Ascending aorta (tissue), 2 donors: ENCODE data around the gene STON1. TPM values are rescaled to one million over a fixed set of nuclear protein-coding genes. Genes with fewer than 3 reads are reported as not detected.

ENCODE experiments used
- DNase-seq, 2 donors: peaks; one replicate each; pipeline ENCODE4 v3.0.0-alpha.2; 2019; ENCODE audit warnings: low spot score in 2 of 2
- H3K27ac ChIP-seq, 2 donors: fragments of 200-600 bp; sonication (generic); one replicate each; pipeline ENCODE4 v1.5.1; 2016 to 2017; ENCODE audit warnings: mild to moderate bottlenecking in 1 of 2
- H3K27me3 ChIP-seq: fragments of 200-600 bp; sonication (generic); one replicate; pipeline ENCODE4 v1.5.1; 2017
- H3K36me3 ChIP-seq, 2 donors: fragments of 200-600 bp; sonication (generic); one replicate each; pipeline ENCODE4 v1.5.1; 2016
- H3K4me1 ChIP-seq, 2 donors: fragments of 200-600 bp; sonication (generic); one replicate each; pipeline ENCODE4 v1.5.1; 2016 to 2017; ENCODE audit warnings: mild to moderate bottlenecking in 1 of 2
- H3K4me3 ChIP-seq, 2 donors: fragments of 200-600 bp; sonication (generic); one replicate each; pipeline ENCODE4 v1.5.1; 2016 to 2017; ENCODE audit warnings: mild to moderate bottlenecking in 1 of 2
- H3K9me3 ChIP-seq, 2 donors: fragments of 200-600 bp; sonication (generic); one replicate each; pipeline ENCODE4 v1.5.1; 2016
- CTCF ChIP-seq, 3 experiments: fragments of 200-600 bp in 2 of 3; fragments of 450-650 bp in 1 of 3; sonication (generic) in 2 of 3; IDR thresholded peaks; one replicate each; pipeline ENCODE4 v1.5.1; 2016 to 2019; ENCODE audit warnings: antibody characterized with exemption in 3 of 3, mild to moderate bottlenecking in 1 of 3, moderate library complexity in 1 of 3
- intact Hi-C: fragments of 100-400 bp; cut with DNase I; formaldehyde crosslinking; loops from one replicate; pipeline ENCODE4 v1.15.1; 2023
- total RNA-seq: library from RNA; depleted of rRNA; stranded (reverse); fragments of >200 nt; gene quantifications from one replicate; pipeline ENCODE4 v1.1.0, GENCODE V29; 2016

Gene STON1
- total RNA-seq, 1 donor from 2014 or later: 23.4 TPM

GRCh38 chr2:48508461-48509124 is 21.4 kb upstream of the STON1 start:
- DNase-seq: no peak
- H3K9me3 ChIP-seq: no peaks in the 10 kb centered on the region
- intact Hi-C loops: no loop called here
- peaks cover 12 to 37% of the 10 kb centered on the region in 2 donors for H3K36me3 ChIP-seq
- H3K27ac ChIP-seq: peak overlapping the region; percentile 64 to 67
- no peak for TF ChIP-seq CTCF (IDR thresholded peaks at IDR 0.05)
- H3K4me1 ChIP-seq: peaks cover 0 to 19% of the 10 kb centered on the region in 2 donors
- H3K27me3 ChIP-seq: no peaks in the 10 kb centered on the region
- H3K4me3 ChIP-seq: no peak overlapping the region

GRCh38 chr2:48510329-48510728 is 19.6 kb upstream of the STON1 start:
- H3K27me3 ChIP-seq: no peaks in the 10 kb centered on the region
- H3K9me3 ChIP-seq: no peaks in the 10 kb centered on the region
- H3K27ac ChIP-seq: peak overlapping the region; percentile 64 to 67
- peaks cover 12 to 36% of the 10 kb centered on the region in 2 donors for H3K36me3 ChIP-seq
- no peak for TF ChIP-seq CTCF (IDR thresholded peaks at IDR 0.05)
- peaks cover 0 to 19% of the 10 kb centered on the region in 2 donors for H3K4me1 ChIP-seq
- DNase-seq: no peak
- no peak overlapping the region for H3K4me3 ChIP-seq
- intact Hi-C loops: no loop called here

- Histone ChIP-seq H3K27ac (no peak overlapping the region), H3K4me1 (peaks cover 0 to 19% of the 10 kb centered on the region in 2 donors), H3K4me3 (no peak overlapping the region), H3K9me3 (no peaks in the 10 kb centered on the region), H3K27me3 (no peaks in the 10 kb centered on the region), H3K36me3 (peaks cover 9 to 36% of the 10 kb centered on the region in 2 donors)
- no peak for TF ChIP-seq CTCF (IDR thresholded peaks at IDR 0.05)
- DNase-seq: no peak
- intact Hi-C loops: no loop called here
Observed at GRCh38 chr2:48511849-48512470, 18.0 kb upstream of the STON1 start.

GRCh38 chr2:48512571-48512970 is 17.4 kb upstream of the STON1 start:
- Histone ChIP-seq H3K27me3 (no peaks in the 10 kb centered on the region), H3K36me3 (peaks cover 6 to 31% of the 10 kb centered on the region in 2 donors), H3K4me3 (no peak overlapping the region), H3K9me3 (no peaks in the 10 kb centered on the region), H3K4me1 (peaks cover 0 to 19% of the 10 kb centered on the region in 2 donors), H3K27ac (no peak overlapping the region)
- TF ChIP-seq CTCF (IDR thresholded peaks at IDR 0.05): no peak
- intact Hi-C loops: no loop called here
- DNase-seq: no peak

- Histone ChIP-seq H3K4me3 (no peak overlapping the region), H3K27me3 (no peaks in the 10 kb centered on the region), H3K27ac (peak overlapping the region in 1 of 2 donors; percentile 8), H3K4me1 (peaks cover 0 to 5% of the 10 kb centered on the region in 2 donors), H3K9me3 (no peaks in the 10 kb centered on the region), H3K36me3 (peaks cover 15 to 41% of the 10 kb centered on the region in 2 donors)
- DNase-seq: no peak
- intact Hi-C loops: no loop called here
- no peak for TF ChIP-seq CTCF (IDR thresholded peaks at IDR 0.05)
Observed at GRCh38 chr2:48514348-48515003, 15.5 kb upstream of the STON1 start.
